ENCODE measurements around the gene C11orf21. TPM values are rescaled to one million over a fixed set of nuclear protein-coding genes. Genes with fewer than 3 reads are reported as not detected.
A peak's percentile ranks its signal among the peaks of the same experiment; 100 is the strongest.

C11orf21 gene
- total and polyA plus RNA-seq, 9 of the 15 experiments (the other 6 are each of a cell fraction or from before 2014, with no cell fraction given) = 0.10 to 2.6 (median 2.0) TPM

GRCh38 chr11:2325719-2326118 lies 24.0 kb upstream of the C11orf21 start:
- in situ Hi-C loops (cut with MboI) = no loop called here
- intact Hi-C loops (cut with micrococcal nuclease) = no loop called here
- no TSS peak for BruUV-seq (replicated peaks)
- no peak for DNase-seq (ENCODE audit: extremely low read depth in 1 of 4, low spot score in 3 of 4)
- Histone ChIP-seq H3K9me3 (replicated peaks; ENCODE audit: control insufficient read depth, insufficient read depth, low read depth, low read length) (no peaks in the 10 kb centered on the region), H3K4me3 (no peak overlapping the region), H3K4me2 (ENCODE audit: insufficient read depth, low read length) (no peak overlapping the region), H3K79me2 (ENCODE audit: control insufficient read depth, insufficient read depth, low read length) (no peaks in the 10 kb centered on the region), H3K9ac (ENCODE audit: insufficient read depth in 1 of 2, low read depth in 2 of 2, low read length in 2 of 2) (no peak overlapping the region), H3K27ac (ENCODE audit: extremely low read depth, low read depth, low read length) (no peak overlapping the region), H3K4me1 (replicated peaks in 1 of 2; ENCODE audit: control insufficient read depth in 2 of 2, insufficient read depth in 2 of 2, low read length in 2 of 2) (peaks cover 0 to 4% of the 10 kb centered on the region in 2 experiments; a peak in 2 of 5 replicates), H3K36me3 (ENCODE audit: control insufficient read depth, insufficient read depth, low read length) (no peaks in the 10 kb centered on the region), H3K27me3 (ENCODE audit: control insufficient read depth in 2 of 2, insufficient read depth in 2 of 2, low read length in 2 of 2) (peaks cover 26 to 60% of the 10 kb centered on the region in 2 experiments; a peak in 4 of 5 replicates), H2AFZ (ENCODE audit: low read depth, low read length) (no peak overlapping the region), H3K9me1 (ENCODE audit: control insufficient read depth, insufficient read depth, low read length) (no peaks in the 10 kb centered on the region), H4K20me1 (replicated peaks; ENCODE audit: control insufficient read depth, insufficient read depth, low read length) (no peaks in the 10 kb centered on the region)
- FAIRE-seq = no peak
- ChIA-PET CTCF (ENCODE audit: low intra/inter-chr PET ratio) (interaction anchor here (0.6 to 0.9 kb wide), 2 partner anchors 13 to 103 kb away, joined by 3 read pairs; no protein-coding TSS in a partner anchor), POLR2A (no interaction called here)
- 5% methylated on average over 2 of the region's 2 CpGs for WGBS (ENCODE audit: insufficient coverage, low coverage, missing lambda C conversion rate)
- TF ChIP-seq SMARCE1 (IDR thresholded peaks at IDR 0.05) (no peak), POLR2A (conservative IDR thresholded peaks at IDR 0.05) (no peak), JUN (IDR thresholded peaks at IDR 0.05; ENCODE audit: borderline replicate concordance, low read depth, low read length) (0 out of 2 replicates have a peak, but pooled peaks have one; percentile 6), JUN (CRISPR knock-in tag; IDR thresholded peaks at IDR 0.05; ENCODE audit: borderline replicate concordance) (no peak), MAFG (tag; conservative IDR thresholded peaks at IDR 0.05) (no peak), JUND (IDR thresholded peaks at IDR 0.05; ENCODE audit: borderline replicate concordance, low read depth, low read length) (peak; percentile 71), JUND (tag; IDR thresholded peaks at IDR 0.05; ENCODE audit: borderline replicate concordance, low read depth, low read length) (no peak), KDM1A (IDR thresholded peaks at IDR 0.05) (no peak), PHF20 (IDR thresholded peaks at IDR 0.05; ENCODE audit: partially characterized antibody) (no peak), ASH1L (IDR thresholded peaks at IDR 0.05; ENCODE audit: borderline replicate concordance, low read depth, partially characterized antibody) (no peak), ATF3 (IDR thresholded peaks at IDR 0.05) (peak; percentile 76), ATF3 (CRISPR knock-in tag; conservative IDR thresholded peaks at IDR 0.05) (no peak), DPF2 (IDR thresholded peaks at IDR 0.05) (no peak), ARID1B (IDR thresholded peaks at IDR 0.05) (0 out of 2 replicates have a peak, but pooled peaks have one; percentile 11), ZNF444 (CRISPR knock-in tag; IDR thresholded peaks at IDR 0.05) (no peak), ZC3H8 (IDR thresholded peaks at IDR 0.05) (no peak), BHLHE40 (IDR thresholded peaks at IDR 0.05; ENCODE audit: low read length) (no peak), FOSL1 (tag; conservative IDR thresholded peaks at IDR 0.05) (peak; percentile 86), SMC3 (conservative IDR thresholded peaks at IDR 0.05; ENCODE audit: insufficient read depth, low read depth, low read length) (no peak), CHCHD3 (CRISPR knock-in tag; IDR thresholded peaks at IDR 0.05) (no peak), SMAD3 (CRISPR knock-in tag; conservative IDR thresholded peaks at IDR 0.05) (no peak)
- TF ChIP-seq, protein P1, sequence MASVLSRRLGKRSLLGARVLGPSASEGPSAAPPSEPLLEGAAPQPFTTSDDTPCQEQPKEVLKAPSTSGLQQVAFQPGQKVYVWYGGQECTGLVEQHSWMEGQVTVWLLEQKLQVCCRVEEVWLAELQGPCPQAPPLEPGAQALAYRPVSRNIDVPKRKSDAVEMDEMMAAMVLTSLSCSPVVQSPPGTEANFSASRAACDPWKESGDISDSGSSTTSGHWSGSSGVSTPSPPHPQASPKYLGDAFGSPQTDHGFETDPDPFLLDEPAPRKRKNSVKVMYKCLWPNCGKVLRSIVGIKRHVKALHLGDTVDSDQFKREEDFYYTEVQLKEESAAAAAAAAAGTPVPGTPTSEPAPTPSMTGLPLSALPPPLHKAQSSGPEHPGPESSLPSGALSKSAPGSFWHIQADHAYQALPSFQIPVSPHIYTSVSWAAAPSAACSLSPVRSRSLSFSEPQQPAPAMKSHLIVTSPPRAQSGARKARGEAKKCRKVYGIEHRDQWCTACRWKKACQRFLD (CRISPR knock-in tag; IDR thresholded peaks at IDR 0.05) = no peak
- TF ChIP-seq, protein P2, sequence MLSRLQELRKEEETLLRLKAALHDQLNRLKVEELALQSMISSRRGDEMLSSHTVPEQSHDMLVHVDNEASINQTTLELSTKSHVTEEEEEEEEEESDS (CRISPR knock-in tag; IDR thresholded peaks at IDR 0.05) = no peak
- peak; percentile 61; the same call in 1 of the 3 replicates for ATAC-seq

Measured in K562 (cell line).